Left ventricle myocardium inferior (tissue), 1 donor: ENCODE data around the gene AFF1. TPM values are rescaled to one million over a fixed set of nuclear protein-coding genes. Genes with fewer than 3 reads are reported as not detected.

ENCODE experiments used
- DNase-seq: peaks from one replicate; pipeline ENCODE4 v3.0.0-alpha.2; 2020
- H3K27ac ChIP-seq: fragments of 200-600 bp; replicated peaks from 2 replicates; pipeline ENCODE4 v1.8.0; 2021
- H3K27me3 ChIP-seq: fragments of 200-600 bp; 2 replicates; pipeline ENCODE4 v1.8.0; 2021; ENCODE audit warnings: low read depth
- H3K36me3 ChIP-seq: fragments of 200-600 bp; 2 replicates; pipeline ENCODE4 v1.8.0; 2021
- H3K4me1 ChIP-seq: fragments of 200-600 bp; 2 replicates; pipeline ENCODE4 v1.8.0; 2021
- H3K4me3 ChIP-seq: fragments of 200-600 bp; 2 replicates; pipeline ENCODE4 v1.8.0; 2021; ENCODE audit warnings: mild to moderate bottlenecking, moderate library complexity
- H3K9me3 ChIP-seq: fragments of 200-600 bp; replicated peaks from 2 replicates; pipeline ENCODE4 v1.8.0; 2021
- CTCF ChIP-seq: fragments of 200-600 bp; IDR thresholded peaks from 2 replicates; pipeline ENCODE4 v1.8.0; 2021; ENCODE audit warnings: antibody characterized with exemption, mild to moderate bottlenecking, borderline replicate concordance
- intact Hi-C: fragments of 100-400 bp; cut with micrococcal nuclease; formaldehyde crosslinking; loops from one replicate; pipeline ENCODE4 v1.11.0; 2022
- total RNA-seq: library from RNA; stranded (reverse); fragmentation: NEBNext Ultra II Directional; extraction: Animal tissue kit (Norgen Biotek cat#: 25700); gene quantifications from one replicate; pipeline ENCODE4 v1.2.1, GENCODE V29; 2021
- donor health status: DM: no; HTN: yes; CAD: no; lungs with severe emphysema.

The AFF1 gene
- total RNA-seq, 1 donor from 2014 or later = 67.9 TPM

GRCh38 chr4:86950831-86951525 is 16.2 kb downstream of the AFF1 start:
- intact Hi-C loops = no loop called here
- peaks cover 39% of the 10 kb centered on the region for H3K4me1 ChIP-seq
- no peak overlapping the region for H3K27ac ChIP-seq
- no peak for DNase-seq
- no peak for TF ChIP-seq CTCF
- H3K4me3 ChIP-seq = no peak overlapping the region
- no peaks in the 10 kb centered on the region for H3K9me3 ChIP-seq
- no peaks in the 10 kb centered on the region for H3K27me3 ChIP-seq
- peaks cover 2% of the 10 kb centered on the region for H3K36me3 ChIP-seq

GRCh38 chr4:86955888-86956451 is 21.2 kb downstream of the AFF1 start:
- H3K36me3 ChIP-seq = no peaks in the 10 kb centered on the region
- no peaks in the 10 kb centered on the region for H3K27me3 ChIP-seq
- no peak for DNase-seq
- intact Hi-C loops = no loop called here
- H3K9me3 ChIP-seq = no peaks in the 10 kb centered on the region
- TF ChIP-seq CTCF = no peak
- H3K4me3 ChIP-seq = no peak overlapping the region
- H3K27ac ChIP-seq = no peak overlapping the region
- H3K4me1 ChIP-seq = peaks cover 31% of the 10 kb centered on the region

- peaks cover 36% of the 10 kb centered on the region for H3K4me1 ChIP-seq
- no peaks in the 10 kb centered on the region for H3K36me3 ChIP-seq
- no peaks in the 10 kb centered on the region for H3K27me3 ChIP-seq
- no peaks in the 10 kb centered on the region for H3K9me3 ChIP-seq
- intact Hi-C loops = no loop called here
- no peak overlapping the region for H3K27ac ChIP-seq
- no peak for DNase-seq
- TF ChIP-seq CTCF = no peak
- no peak overlapping the region for H3K4me3 ChIP-seq
Measured at GRCh38 chr4:86957215-86957614, 22.4 kb downstream of the AFF1 start.

- Histone ChIP-seq H3K9me3 (no peaks in the 10 kb centered on the region), H3K4me3 (no peak overlapping the region), H3K36me3 (no peaks in the 10 kb centered on the region), H3K27me3 (no peaks in the 10 kb centered on the region), H3K4me1 (peaks cover 39% of the 10 kb centered on the region), H3K27ac (peak overlapping the region; percentile 68)
- intact Hi-C loops = no loop called here
- no peak for DNase-seq
- TF ChIP-seq CTCF = no peak
Measured at GRCh38 chr4:86959588-86960500, 25.0 kb downstream of the AFF1 start.

- Histone ChIP-seq H3K27ac (peak overlapping the region; percentile 68), H3K9me3 (no peaks in the 10 kb centered on the region), H3K4me3 (no peak overlapping the region), H3K4me1 (peaks cover 44% of the 10 kb centered on the region), H3K27me3 (no peaks in the 10 kb centered on the region), H3K36me3 (no peaks in the 10 kb centered on the region)
- no peak for TF ChIP-seq CTCF
- no peak for DNase-seq
- intact Hi-C loops = no loop called here
Measured at GRCh38 chr4:86960557-86960961, 25.7 kb downstream of the AFF1 start.
